GM12892 (cell line): Measurements from ENCODE around the gene PHYKPL.
A peak's percentile ranks its signal among the peaks of the same experiment; 100 is the strongest.

Experiments
- DNase-seq: peaks from one replicate; pipeline ENCODE4 v3.0.0; 2011; ENCODE audit not compliant: insufficient read length
- FAIRE-seq: peaks from 2 replicates; lab custom pipeline; 2011; peaks lifted over from hg19 to GRCh38; lab: Jason Lieb, UNC
- POLR2A ChIP-seq: IDR thresholded peaks from 2 replicates; pipeline ENCODE4 v1.6.1; 2011; ENCODE audit warnings: low read depth, low read length, control low read depth
- POLR2AphosphoS5 ChIP-seq: IDR thresholded peaks from 2 replicates; pipeline ENCODE4 v1.6.1; 2011; ENCODE audit warnings: low read depth, low read length, control low read depth
- TAF1 ChIP-seq: IDR thresholded peaks from 2 replicates; pipeline ENCODE4 v1.6.1; 2011; ENCODE audit warnings: low read depth, mild to moderate bottlenecking, control low read depth, low read length, borderline replicate concordance

PHYKPL gene

DNA sequence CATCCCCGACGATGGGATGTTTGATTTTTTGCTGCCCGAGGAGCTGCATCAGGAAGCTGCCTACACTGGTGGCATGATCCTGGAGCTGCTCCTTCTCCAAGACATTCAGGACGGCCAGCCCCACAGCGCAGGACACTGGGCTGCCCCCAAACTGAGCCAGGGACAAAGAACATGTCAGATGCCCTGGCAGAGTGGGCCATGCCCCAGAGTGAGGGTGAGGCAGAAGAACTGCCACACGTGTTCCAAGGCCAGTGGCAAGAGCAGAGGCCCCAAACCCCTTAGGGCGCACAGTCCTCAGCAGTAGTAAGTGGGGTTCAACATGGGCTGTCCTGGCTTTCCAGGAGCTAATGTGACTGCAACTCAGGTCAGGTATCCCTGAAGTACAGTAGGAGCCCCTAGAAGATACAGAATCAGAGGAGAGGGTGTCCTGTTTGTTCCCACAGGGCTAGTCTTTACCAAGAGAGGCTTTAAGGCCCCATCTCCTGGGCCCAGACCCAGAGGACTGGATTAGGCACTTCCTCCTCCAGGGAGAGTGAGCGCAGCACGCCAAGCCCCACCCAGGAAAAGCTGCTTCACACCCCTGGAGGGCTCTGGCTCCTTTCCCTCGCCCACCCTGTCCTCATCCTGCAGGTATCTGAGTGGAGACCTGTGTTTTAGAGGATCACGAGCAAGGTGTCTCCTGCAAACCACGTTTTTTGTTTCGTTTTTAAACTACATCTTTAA lies 17.2 kb downstream of the PHYKPL start:
- DNase-seq (no peak), FAIRE-seq (no peak)
- TF ChIP-seq TAF1 (no peak), POLR2AphosphoS5 (peak; percentile 71; the same call in 1 of the 2 replicates), POLR2A (peak; percentile 54)

DNA sequence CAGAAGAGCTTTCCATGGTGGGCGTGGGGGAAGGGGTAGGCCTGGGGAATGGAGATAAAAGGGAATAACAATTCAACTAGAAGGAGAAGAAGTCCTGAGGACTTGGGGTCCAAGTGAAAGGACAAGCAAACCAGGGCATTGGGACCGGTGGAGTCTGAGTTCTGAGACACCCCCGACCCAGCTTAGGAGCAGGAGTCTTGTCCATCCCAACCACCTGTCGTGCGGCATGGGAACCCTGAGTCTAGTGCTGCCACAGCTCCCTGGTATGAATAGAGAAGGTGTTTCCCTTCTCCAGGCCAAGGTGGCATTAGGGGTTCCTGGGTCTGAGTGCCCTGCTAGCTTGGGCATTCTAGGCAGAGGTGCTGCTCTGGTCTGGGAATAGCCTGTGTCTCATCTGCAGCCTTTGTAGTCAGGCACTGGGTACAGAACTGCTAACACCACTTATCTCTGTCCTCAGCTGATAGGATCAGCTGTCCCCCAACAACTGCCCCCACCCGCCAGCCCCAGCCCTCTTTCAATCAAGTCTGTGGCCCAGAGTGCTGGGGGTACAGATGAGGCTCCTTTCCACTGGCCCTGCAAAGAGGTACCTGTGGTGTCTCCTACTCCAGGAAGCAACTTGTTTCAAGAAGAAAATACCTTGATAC lies 18.3 kb downstream of the PHYKPL start:
- TF ChIP-seq POLR2AphosphoS5: peak; percentile 96
- peak; percentile 69 for TF ChIP-seq POLR2A
- TF ChIP-seq TAF1: no peak
- DNase-seq (no peak), FAIRE-seq (no peak)

DNA sequence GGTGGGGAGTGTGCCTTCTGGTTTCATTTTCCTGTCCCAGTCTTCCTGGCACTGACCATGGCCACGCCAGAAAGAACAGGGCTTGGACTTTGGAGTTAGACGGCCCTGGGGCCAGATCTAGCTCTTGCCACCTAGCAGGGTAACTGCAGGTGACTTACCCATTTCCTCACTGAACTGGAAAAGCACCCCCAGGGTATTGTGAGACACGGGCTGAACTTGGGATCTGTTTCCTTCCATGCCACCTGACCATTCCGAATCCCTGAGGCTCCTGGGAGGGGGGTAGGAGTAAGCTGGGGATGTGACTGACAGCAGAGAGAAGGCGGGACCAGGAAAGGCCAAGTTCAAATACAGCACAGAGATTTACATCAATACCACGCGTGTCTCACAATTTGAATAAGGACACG lies 18.9 kb downstream of the PHYKPL start:
- DNase-seq (no peak), FAIRE-seq (no peak)
- TF ChIP-seq POLR2A: no peak
- no peak for TF ChIP-seq POLR2AphosphoS5
- no peak for TF ChIP-seq TAF1

DNA sequence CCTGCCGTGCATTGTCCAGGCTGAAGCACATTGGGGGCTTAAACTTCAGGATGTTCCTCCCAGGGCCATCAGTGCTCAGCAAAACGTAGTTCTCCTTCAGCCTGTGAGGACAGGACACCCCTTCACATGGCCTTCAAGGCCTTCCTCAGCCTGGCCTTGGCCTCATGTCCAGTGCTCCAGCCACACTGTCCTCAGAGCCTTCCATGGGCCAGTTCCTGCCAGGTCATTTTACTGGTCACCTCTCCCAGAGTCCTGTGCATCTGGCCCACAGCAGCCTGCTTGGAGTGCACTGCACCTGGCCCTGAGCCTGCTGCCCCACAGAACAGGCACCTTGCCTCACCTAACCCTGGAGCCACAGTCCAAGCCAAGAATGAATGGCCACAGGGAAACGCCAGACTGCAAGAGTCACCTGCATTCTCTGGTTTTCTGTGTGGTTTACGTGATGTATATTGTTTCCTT lies 19.6 kb downstream of the PHYKPL start:
- DNase-seq: no peak
- TF ChIP-seq POLR2AphosphoS5 (peak; percentile 24; the same call in 1 of the 2 replicates), TAF1 (no peak), POLR2A (peak; percentile 66)
- FAIRE-seq: no peak

DNA sequence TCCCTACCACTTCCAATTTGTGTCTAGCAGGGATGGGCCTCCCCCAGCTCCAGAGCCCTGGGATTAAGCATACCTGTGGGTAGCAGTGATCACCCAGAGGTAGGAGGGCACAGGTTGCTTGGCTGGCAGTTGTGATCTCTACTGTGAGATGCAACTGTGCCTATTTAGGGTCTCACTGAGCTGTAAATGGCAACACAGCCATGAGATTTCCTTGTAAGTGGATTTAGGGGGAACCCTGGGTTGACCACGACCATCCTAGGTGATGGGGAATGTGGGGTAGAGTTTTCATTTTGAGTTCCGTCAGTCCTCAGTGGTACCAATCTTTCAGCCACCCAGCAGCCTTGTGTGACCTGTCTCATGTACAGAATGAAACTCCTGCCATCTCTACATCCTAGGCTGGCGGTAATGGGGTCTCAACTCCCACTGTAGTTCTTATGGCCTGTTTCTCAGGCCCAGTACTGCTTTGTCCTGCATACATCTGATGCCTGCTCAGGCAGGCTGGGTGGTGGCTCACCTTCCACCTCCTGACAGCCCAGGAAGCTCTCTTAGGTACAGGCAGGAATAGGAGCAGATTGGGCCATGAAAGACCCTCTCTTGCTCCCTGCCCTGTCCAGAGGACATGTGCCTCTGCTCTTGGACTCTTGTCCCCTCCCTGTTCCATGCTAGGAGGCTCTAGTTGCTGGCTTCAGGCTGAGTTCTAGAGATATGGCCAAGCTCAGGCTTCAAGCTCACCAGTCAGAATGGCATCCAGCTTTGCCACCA lies 20.2 kb downstream of the PHYKPL start:
- FAIRE-seq (no peak), DNase-seq (no peak)
- TF ChIP-seq POLR2A (peak; percentile 54), POLR2AphosphoS5 (peak; percentile 86), TAF1 (no peak)

DNA sequence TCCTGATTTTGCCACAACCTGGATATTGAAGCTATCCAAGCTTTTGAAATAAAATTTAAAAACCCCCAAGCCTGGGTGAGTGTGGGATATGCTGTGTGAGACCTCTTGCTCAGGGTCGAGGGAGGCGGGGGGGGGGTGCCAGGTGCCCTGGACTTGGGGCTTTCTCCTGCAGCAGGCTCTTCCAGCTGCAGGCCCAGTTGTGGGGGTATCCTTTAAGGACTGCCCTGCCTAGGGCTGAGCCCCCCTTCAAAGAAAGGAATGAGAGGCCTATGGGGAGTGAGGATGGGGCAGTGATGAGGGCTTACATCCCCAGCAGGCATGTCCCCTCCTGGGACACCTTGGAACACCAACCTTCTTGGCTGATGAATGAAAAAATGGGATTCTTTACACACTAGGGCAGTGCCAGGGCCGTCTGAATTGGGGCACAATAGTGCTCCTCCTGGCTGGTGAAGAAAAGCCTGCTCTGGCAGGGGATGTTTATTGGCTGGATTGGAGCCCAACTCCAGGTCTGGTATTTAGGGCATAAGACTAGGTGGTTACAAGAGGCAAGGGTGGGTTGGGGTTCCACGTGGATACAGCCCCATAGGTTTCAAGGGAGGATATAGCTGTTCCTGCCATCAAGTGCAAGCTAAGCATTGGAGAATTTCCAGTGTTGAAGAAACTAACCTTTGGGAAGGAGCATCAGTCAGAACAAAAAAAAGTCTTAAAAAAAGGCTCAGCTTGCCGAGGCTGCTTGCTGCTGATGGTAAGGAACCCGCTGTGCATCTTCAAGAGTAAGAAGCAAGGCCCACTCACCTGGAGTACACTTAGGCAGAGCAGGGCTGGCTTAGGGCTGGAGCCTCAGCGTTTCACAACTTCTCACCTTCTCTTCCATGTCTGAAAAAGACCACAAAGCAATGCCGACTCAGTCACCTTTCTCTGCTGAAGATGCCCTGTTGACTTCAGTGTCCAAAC lies 21.2 kb downstream of the PHYKPL start:
- FAIRE-seq: no peak
- no peak for DNase-seq
- 0 out of 2 replicates have a peak, but pooled peaks have one; percentile 15 for TF ChIP-seq POLR2AphosphoS5
- TF ChIP-seq POLR2A: no peak; the same call in 1 of the 2 replicates
- no peak for TF ChIP-seq TAF1

DNA sequence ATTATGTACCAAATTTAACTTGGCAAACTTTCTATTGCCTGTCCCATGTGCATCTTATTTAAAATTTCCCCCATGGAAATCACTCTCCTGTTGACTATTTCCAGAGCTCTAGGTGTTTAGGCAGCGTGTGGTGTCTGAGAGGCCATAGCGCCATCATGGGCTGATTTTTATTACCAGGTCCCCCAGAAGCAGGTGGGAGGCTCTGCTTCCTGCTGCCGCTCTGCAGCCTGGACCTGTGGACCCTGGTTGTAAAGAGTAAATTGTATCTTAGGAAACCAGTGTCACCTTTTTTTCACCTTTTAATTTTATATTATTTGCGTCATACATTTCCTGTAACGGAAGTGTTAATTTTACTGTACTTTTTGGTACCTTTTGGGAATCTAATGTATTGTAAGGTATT lies 21.9 kb downstream of the PHYKPL start:
- DNase-seq (no peak), FAIRE-seq (no peak)
- TF ChIP-seq TAF1: no peak
- TF ChIP-seq POLR2A: no peak
- TF ChIP-seq POLR2AphosphoS5: no peak

DNA sequence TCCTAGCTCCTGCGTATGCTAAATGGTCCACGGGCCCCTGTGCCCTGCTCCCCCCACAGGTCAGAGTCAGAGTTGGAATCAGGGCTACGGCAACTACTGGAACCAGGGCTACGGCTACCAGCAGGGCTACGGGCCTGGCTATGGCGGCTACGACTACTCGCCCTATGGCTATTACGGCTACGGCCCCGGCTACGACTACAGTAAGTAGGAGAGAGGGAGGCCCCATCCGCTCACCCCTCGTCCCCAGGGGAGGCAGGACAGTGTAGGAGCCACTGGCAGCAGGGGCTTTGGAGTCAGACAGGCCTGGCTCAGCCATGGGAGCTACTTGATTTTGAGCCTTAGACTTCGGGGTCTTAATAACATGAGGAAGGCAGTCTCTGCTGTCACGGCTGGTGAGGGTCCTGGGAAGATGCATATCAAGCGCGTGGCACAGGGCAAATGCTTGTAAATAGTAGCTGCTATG lies 22.5 kb downstream of the PHYKPL start:
- FAIRE-seq: no peak
- no peak for DNase-seq
- TF ChIP-seq TAF1: no peak
- 0 out of 2 replicates have a peak, but pooled peaks have one; percentile 40 for TF ChIP-seq POLR2AphosphoS5
- TF ChIP-seq POLR2A: no peak; the same call in 1 of the 2 replicates

DNA sequence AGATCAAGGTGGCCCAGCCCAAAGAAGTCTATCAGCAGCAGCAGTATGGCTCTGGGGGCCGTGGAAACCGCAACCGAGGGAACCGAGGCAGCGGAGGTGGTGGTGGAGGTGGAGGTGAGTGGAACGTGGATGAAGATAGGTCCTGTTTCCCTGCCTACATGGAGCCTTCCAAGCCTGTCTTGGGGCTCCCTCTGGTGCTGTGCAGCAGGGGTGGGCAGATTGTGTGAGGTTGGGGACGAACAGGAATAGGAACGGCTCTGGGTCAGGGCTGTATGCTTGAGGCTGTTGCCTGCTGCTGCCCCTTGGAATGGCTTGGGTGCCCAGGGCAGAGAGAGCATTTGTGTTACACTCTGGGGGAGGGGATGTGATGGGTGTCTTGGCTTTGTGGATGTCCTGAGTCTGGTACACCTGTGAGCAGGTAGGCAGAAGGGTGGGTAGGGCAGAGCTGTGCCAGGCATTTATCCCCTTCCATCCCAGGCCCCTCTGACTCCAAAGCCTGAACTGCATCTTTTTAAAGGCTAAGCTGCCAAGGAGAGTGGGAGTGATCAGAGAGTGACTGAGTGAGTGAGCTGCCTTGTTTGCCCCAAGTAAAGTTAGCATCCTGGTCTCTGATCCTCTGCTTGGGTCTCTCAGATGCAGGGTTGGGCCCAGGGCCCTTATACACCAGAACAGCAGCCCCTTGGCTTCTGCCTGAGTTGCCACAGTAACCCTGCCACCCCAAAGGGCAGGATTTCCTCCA lies 23.1 kb downstream of the PHYKPL start:
- TF ChIP-seq POLR2AphosphoS5: peak; percentile 37
- TF ChIP-seq TAF1: no peak
- TF ChIP-seq POLR2A: peak; percentile 29; the same call in 1 of the 2 replicates
- FAIRE-seq (no peak), DNase-seq (no peak)
